NB4 (cell line): ENCODE data around the gene C19orf85.

Experiments
- MAX ChIP-seq: IDR thresholded peaks from 2 replicates; pipeline ENCODE4 v1.6.1; 2011; ENCODE audit warnings: low read depth, low read length
- POLR2A ChIP-seq: IDR thresholded peaks from 2 replicates; pipeline ENCODE4 v1.6.1; 2011; ENCODE audit warnings: mild to moderate bottlenecking; ENCODE audit not compliant: insufficient read length; ENCODE audit errors: extremely low read depth
- TF ChIP-seq, protein P1 (sequence below): IDR thresholded peaks from one replicate; pipeline ENCODE4 v1.5.1; 2012; ENCODE audit warnings: low read depth, low read length

GRCh38 chr19:55451965-55452748, 12.4 kb downstream of the C19orf85 start:
- TF ChIP-seq, protein P1, sequence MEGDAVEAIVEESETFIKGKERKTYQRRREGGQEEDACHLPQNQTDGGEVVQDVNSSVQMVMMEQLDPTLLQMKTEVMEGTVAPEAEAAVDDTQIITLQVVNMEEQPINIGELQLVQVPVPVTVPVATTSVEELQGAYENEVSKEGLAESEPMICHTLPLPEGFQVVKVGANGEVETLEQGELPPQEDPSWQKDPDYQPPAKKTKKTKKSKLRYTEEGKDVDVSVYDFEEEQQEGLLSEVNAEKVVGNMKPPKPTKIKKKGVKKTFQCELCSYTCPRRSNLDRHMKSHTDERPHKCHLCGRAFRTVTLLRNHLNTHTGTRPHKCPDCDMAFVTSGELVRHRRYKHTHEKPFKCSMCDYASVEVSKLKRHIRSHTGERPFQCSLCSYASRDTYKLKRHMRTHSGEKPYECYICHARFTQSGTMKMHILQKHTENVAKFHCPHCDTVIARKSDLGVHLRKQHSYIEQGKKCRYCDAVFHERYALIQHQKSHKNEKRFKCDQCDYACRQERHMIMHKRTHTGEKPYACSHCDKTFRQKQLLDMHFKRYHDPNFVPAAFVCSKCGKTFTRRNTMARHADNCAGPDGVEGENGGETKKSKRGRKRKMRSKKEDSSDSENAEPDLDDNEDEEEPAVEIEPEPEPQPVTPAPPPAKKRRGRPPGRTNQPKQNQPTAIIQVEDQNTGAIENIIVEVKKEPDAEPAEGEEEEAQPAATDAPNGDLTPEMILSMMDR: no peak
- TF ChIP-seq MAX (no peak), POLR2A (no peak)
